Activated T-cell treated with anti-CD3 and anti-CD28 coated beads, Interleukin-2, amount 50 U/mL, for 48 hours (primary cell): ENCODE results near the gene XPO4.
"Not testable (repeated sequence)": the region's sequence is repeated elsewhere in the genome, so short reads cannot be mapped to it uniquely, and the experiment has no call there.

ENCODE experiments used
- DNase-seq, 2 experiments: peaks; one replicate each; pipeline ENCODE4 v3.0.0-alpha.2; 2020

XPO4 gene

DNA sequence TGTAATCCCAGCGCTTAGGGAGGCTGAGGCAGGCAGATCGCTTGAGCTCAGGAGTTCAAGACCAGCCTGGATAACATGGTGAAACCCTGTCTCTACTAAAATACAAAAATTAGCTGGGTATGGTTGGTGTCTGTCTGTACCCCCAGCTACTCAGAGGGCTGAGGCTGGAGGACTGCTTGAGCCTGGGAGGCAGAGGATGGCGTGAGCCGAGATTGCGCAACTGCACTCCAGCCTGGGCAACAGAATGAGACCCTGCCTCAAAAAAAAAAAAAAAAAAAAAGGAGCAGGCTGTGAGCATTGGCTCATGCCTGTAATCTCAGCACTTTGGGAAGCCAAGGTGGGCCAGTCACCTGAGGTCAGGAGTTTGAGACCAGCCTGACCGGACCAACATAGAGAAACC, 12.0 kb downstream of the XPO4 start:
- DNase-seq: not testable (repeated sequence)

- DNase-seq: no peak
Measured at GRCh38 chr13:20882206-20882605, 20.3 kb downstream of the XPO4 start.

- no peak for DNase-seq
Measured at GRCh38 chr13:20877902-20878301, 24.6 kb downstream of the XPO4 start.

DNA sequence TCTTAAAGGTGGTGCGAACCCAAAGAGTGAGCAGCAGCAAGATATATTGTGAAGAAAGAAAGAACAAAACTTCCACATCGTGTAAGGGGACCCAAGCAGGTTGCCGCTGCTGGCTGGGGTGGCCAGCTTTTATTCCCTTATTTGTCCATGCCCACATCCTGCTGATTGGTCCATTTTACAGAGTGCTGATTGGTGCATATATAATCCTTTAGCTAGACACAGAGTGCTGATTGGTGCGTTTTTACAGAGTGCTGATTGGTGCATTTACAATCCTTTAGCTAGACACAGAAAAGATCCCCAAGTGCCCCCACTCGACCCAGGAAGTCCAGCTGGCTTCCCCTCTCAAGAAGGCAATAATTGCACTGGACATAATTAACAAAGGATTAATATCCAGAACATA, 25.7 kb downstream of the XPO4 start:
- not testable (repeated sequence) for DNase-seq

DNA sequence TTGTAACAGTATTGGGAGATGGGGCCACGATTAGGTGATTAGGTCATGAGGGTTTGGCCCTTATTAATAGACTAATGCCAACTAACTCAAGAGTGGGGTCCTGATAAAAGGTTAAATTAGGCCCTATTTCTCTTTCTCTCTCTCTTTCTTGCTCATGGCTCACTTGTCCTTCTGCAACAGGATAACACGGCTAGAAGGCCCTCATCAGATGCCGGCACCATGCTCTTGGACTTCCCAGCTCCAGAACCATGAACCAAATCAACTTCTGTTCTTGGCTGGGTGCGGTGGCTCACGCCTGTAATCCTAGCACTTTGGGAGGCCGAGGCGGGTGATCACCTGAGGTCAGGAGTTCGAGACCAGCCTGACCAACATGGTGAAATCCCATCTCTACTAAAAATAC, 28.1 kb downstream of the XPO4 start:
- not testable (repeated sequence) for DNase-seq

DNA sequence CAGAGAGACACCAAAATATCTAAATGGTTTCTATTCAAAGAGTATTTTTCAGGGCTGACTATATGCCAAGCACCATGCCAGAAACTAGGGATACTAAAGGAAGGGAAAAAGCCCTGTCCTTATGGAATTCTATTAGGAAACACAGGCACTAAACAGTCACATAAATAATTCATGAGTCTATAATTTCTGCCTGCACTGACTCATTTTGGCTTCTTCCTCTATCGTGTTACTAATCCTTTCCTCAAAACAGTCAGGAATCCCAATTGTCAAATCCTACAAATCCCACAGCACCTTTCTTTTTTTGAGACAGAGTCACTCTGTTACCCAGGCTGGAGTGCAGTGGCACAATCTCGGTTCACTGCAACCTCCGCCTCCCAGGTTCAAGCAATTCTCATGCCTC, 29.2 kb downstream of the XPO4 start:
- no peak for DNase-seq

DNA sequence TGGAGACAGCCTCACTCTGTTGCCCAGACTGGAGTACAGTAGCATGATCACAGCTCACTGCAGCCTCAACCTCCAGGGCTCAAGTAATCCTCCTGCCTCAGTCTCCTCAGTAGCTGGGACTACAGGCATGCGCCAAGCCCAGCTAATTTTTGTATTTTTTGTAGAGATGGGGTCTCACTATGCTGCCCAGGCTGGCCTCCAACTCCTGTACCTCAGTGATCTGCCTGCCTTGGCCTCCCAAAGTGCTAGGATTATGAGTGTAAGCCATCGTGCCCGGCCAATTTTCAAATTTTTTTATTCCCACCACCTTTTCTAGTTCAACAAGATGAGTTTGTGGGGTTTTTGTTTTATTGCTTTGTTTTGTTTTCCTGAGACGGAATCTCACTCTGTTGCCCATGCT, 31.7 kb downstream of the XPO4 start:
- DNase-seq: no peak

- no peak for DNase-seq
Measured at GRCh38 chr13:20869540-20869939, 33.0 kb downstream of the XPO4 start.

GRCh38 chr13:20867408-20867807, 35.1 kb downstream of the XPO4 start:
- no peak for DNase-seq

GRCh38 chr13:20861666-20862065, 40.9 kb downstream of the XPO4 start:
- not testable (repeated sequence) for DNase-seq

DNA sequence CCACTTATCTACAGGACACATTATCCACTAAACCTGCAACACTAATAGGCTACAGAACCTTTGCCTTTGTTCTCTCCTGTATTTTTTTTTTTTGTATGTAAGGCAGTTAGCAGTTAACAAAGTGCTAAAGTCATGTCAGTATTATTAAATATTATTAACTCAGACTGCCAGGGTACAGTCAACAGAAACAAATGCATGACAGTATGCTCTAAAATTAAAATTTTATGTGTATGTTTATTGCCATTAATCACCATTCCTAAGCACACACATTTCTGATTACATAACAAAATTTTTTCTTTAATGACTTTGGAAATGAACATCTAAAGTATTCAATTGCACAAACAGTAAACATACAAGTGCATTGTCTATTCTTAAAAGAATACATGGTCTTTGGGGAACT, 41.7 kb downstream of the XPO4 start:
- no peak for DNase-seq

DNA sequence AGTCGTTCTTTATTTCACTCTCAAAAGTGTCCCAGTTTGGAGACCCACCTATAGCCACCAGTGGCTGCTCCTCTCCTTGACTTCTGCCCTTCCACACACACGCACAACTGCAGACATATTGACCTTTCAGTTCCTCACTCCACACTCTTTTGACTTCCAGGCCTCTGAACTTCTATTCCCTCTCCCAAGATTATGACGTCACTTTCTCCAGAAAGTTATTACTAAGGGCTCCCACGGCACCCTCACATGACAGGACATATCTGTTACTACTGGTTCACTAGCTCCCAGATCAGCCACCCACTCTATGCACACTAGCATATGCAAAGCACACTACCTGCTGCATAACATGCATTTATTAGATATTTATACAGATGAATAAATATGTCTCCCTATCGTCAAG, 45.9 kb downstream of the XPO4 start:
- no peak for DNase-seq

- DNase-seq: no peak
Measured at GRCh38 chr13:20851844-20852402, 50.6 kb downstream of the XPO4 start.

GRCh38 chr13:20848944-20849343, 53.6 kb downstream of the XPO4 start:
- no peak for DNase-seq

- no peak for DNase-seq
Measured at GRCh38 chr13:20848203-20848602, 54.3 kb downstream of the XPO4 start.

GRCh38 chr13:20847296-20847695, 55.2 kb downstream of the XPO4 start:
- no peak for DNase-seq

- no peak for DNase-seq
Measured at GRCh38 chr13:20843166-20843565, 59.4 kb downstream of the XPO4 start.

DNA sequence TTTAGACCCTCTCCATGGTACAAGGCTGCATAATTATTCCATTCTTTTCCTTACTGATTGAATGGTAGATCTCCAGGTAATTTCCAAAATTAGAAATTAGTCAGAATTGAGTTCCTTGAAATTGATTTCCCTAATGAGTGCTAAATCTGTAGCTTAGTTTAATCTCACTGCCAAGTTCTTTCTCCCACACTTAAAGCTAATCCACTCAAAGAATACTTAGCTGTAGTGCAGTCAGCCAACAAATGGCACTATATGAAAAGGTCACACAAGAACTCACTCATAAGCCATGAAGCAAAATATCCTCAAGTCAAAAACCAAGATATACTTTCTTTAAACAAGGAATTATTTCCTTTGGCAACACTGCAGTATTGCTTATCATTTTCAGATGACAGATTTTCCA, 62.0 kb downstream of the XPO4 start:
- DNase-seq: no peak

- DNase-seq: no peak
Measured at GRCh38 chr13:20833900-20834679, 68.5 kb downstream of the XPO4 start.

DNA sequence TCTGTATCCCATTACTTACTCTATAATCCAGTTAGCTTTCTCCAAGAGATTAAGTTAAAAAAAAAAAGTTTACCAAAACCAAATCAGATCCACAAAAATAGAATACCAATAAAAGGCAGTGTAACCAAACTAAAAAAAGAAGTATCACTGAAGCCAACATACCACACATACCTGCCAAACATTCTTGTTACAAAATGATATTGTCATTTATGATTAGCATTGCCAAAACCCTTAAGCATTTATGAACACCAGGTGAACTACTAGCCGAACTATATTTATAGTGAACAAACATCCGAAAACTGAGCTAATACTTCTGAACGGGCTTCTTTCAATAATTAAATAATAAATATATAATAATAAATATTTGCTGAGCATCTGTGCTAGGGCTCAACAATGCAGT, 69.7 kb downstream of the XPO4 start:
- DNase-seq: no peak

- DNase-seq: no peak
Measured at GRCh38 chr13:20831933-20832332, 70.6 kb downstream of the XPO4 start.

- no peak for DNase-seq
Measured at GRCh38 chr13:20831254-20831653, 71.3 kb downstream of the XPO4 start.

DNA sequence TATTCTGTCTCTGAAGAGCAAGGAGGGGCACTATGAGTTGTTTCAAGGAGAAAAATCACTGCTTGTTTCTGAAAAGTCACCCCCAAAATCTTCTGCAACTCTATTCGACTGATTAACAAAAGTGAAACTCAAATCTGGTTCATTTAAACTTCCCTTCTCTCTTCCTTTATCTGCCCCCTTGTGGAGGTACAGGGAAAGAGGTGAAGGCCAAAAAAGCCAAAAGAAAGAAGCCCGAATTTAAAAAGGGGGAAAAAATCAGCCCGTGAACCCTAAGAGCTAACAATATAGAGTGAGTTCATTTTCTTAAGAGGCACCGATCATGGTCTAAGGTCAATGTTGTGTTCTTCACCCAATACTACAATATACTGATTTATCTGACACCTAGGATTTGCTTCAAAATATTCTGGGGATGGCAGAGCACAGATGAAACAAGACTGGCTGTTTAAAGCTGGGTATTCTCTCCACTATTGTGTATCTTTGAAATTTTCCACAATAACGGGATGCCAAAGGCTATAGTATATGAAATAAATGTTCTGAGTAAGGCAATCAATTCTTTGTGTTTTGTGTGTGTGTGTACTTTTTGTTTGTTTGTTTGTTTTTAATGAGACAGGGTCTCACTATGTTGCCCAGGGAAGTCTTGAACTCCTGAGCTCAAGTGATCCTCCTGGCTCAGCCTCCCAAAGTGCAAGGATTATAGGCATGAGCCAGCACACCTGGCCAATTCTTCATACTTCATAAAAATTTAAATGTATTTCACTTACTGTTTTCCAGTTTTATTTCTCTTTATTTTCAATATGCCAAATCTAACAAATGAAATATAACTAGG, 73.8 kb downstream of the XPO4 start:
- peak in 1 of 2 experiments; percentile 20 for DNase-seq
